ENCODE data around the gene OSGIN1. TPM values are rescaled to one million over a fixed set of nuclear protein-coding genes. Genes with fewer than 3 reads are reported as not detected.

Gene OSGIN1
- total RNA-seq, 2 donors from 2014 or later: 4.0 to 5.2 TPM

DNA sequence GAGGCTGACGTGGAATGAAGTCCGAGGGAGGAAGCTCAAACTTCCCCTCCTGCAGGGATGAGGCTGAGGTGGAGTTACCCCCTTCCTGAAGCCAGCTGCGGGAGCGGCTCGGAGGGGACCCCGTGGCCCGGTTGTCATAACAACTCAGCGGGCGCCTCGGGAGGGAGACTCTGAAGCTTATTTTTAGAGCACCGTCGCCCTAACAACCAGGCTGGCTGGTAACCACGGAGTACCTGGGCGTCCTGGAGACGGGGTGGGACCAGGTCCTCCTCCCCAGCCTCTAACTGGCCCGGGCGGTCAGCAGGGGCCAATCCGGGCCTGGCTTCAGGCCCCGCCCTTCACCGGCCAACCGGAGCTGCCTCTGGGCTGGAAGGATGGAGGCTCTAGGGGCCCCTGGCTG lies 42.7 kb downstream of the OSGIN1 start:
- no peaks in the 10 kb centered on the region for H3K36me3 ChIP-seq (replicated peaks in 1 of 2; ENCODE audit: insufficient read depth in 1 of 2, low read depth in 2 of 2)
- ATAC-seq: peak; percentile 45
- DNase-seq: peak; percentile 25 to 63 (median 58)
- 27 to 52% methylated on average over 6 to 21 of the region's 21 CpGs for WGBS, 2 donors
- no peaks in the 10 kb centered on the region for H3K9me3 ChIP-seq
- no peaks in the 10 kb centered on the region for H3K27me3 ChIP-seq
- intact Hi-C loops (cut with DNase I): no loop called here
- H3K27ac ChIP-seq: no peak overlapping the region
- TF ChIP-seq POLR2A (IDR thresholded peaks at IDR 0.05) (no peak), CTCF (IDR thresholded peaks at IDR 0.05) (no peak)
- peaks cover 11% of the 10 kb centered on the region for H3K4me1 ChIP-seq
- H3K4me3 ChIP-seq: no peak overlapping the region

- Histone ChIP-seq H3K36me3 (replicated peaks in 1 of 2; ENCODE audit: insufficient read depth in 1 of 2, low read depth in 2 of 2) (no peaks in the 10 kb centered on the region), H3K9me3 (no peaks in the 10 kb centered on the region), H3K27me3 (no peaks in the 10 kb centered on the region), H3K4me3 (no peak overlapping the region), H3K27ac (no peak overlapping the region), H3K4me1 (peaks cover 11% of the 10 kb centered on the region)
- TF ChIP-seq CTCF (IDR thresholded peaks at IDR 0.05) (no peak), POLR2A (IDR thresholded peaks at IDR 0.05) (no peak)
- ATAC-seq: no peak
- no peak for DNase-seq
- intact Hi-C loops (cut with DNase I): no loop called here
- 79 to 82% methylated on average over 10 to 15 of the region's 15 CpGs for WGBS, 2 donors
These were observed 43.6 kb downstream of the OSGIN1 start for GRCh38 chr16:83996481-83997252.

DNA sequence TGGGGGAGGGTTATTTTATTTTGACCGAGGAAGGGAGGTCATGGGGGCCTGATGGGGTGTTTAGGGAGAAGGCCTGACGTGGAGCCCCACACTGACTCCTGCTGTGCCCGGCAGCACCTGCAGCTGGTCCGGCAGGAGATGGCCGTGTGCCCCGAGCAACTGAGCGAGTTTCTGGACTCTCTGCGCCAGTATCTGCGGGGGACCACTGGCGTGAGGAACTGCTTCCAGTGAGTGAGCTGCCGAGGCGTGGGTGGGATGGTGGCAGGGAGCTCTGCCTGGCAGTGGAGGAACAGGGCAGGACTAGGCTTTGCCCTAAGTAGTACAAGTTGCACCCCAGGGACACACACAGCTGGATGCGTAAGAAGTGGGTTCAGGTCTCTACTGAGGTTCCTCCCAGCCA lies 45.1 kb downstream of the OSGIN1 start:
- DNase-seq: no peak
- no peak for TF ChIP-seq POLR2A (IDR thresholded peaks at IDR 0.05)
- no peak for TF ChIP-seq CTCF (IDR thresholded peaks at IDR 0.05)

GRCh38 chr16:84000989-84001642 lies 48.1 kb downstream of the OSGIN1 start:
- no peaks in the 10 kb centered on the region for H3K4me1 ChIP-seq
- DNase-seq (no peak), ATAC-seq (no peak)
- 68 to 87% methylated on average over 11 to 12 of the region's 13 CpGs for WGBS, 2 donors
- H3K9me3 ChIP-seq: no peaks in the 10 kb centered on the region
- TF ChIP-seq POLR2A (IDR thresholded peaks at IDR 0.05): no peak
- no peak for TF ChIP-seq CTCF (IDR thresholded peaks at IDR 0.05)
- no peaks in the 10 kb centered on the region for H3K27me3 ChIP-seq
- H3K36me3 ChIP-seq (replicated peaks in 1 of 2; ENCODE audit: insufficient read depth in 1 of 2, low read depth in 2 of 2): no peaks in the 10 kb centered on the region
- intact Hi-C loops (cut with DNase I): no loop called here
- no peak overlapping the region for H3K4me3 ChIP-seq
- no peak overlapping the region for H3K27ac ChIP-seq

More for the DNA sequence above, 45.1 kb downstream of the OSGIN1 start:
- 78 to 86% methylated on average over 10 to 13 of the region's 13 CpGs for WGBS, 2 donors
- no peak overlapping the region for H3K4me3 ChIP-seq
- H3K9me3 ChIP-seq: no peaks in the 10 kb centered on the region
- intact Hi-C loops (cut with DNase I): no loop called here
- H3K27me3 ChIP-seq: no peaks in the 10 kb centered on the region
- H3K4me1 ChIP-seq: peaks cover 1% of the 10 kb centered on the region
- H3K27ac ChIP-seq: no peak overlapping the region
- ATAC-seq: no peak
- no peaks in the 10 kb centered on the region for H3K36me3 ChIP-seq (replicated peaks in 1 of 2; ENCODE audit: insufficient read depth in 1 of 2, low read depth in 2 of 2)

All from body of pancreas (tissue), 4 donors.